Gastrocnemius medialis (tissue), 4 donors: ENCODE results near the gene FUS. TPM values are rescaled to one million over a fixed set of nuclear protein-coding genes. Genes with fewer than 3 reads are reported as not detected.

Experiments
- ATAC-seq, 2 donors: fragments of 150-250 bp; one replicate each; pipeline ENCODE4 v1.9.1; 2016
- DNase-seq, 2 donors: peaks; one replicate each; pipeline ENCODE4 v3.0.0-alpha.2; 2019
- H3K27ac ChIP-seq, 4 donors: fragments of 200-600 bp; sonication (generic); 1 replicate in 1 of 4; 2 replicates in 3 of 4; pipeline ENCODE4 v1.5.1; 2016 to 2018; ENCODE audit warnings: mild to moderate bottlenecking in 2 of 4, moderate library complexity in 1 of 4
- H3K27me3 ChIP-seq, 3 donors: fragments of 200-600 bp; sonication (generic) in 2 of 3; 1 replicate in 1 of 3; 2 replicates in 2 of 3; pipeline versions ENCODE4 v1.5.1 to v1.6.0; 2016 to 2019; ENCODE audit warnings: mild to moderate bottlenecking in 1 of 3, moderate library complexity in 1 of 3
- H3K36me3 ChIP-seq, 2 donors: fragments of 200-600 bp; sonication (generic) in 1 of 2; one replicate each; pipeline ENCODE4 v1.5.1; 2017 to 2018
- H3K4me1 ChIP-seq, 2 donors: fragments of 200-600 bp; sonication (generic) in 1 of 2; one replicate each; pipeline ENCODE4 v1.5.1; 2016 to 2017; ENCODE audit warnings: mild to moderate bottlenecking in 2 of 2
- H3K4me3 ChIP-seq, 4 donors: fragments of 200-600 bp; sonication (generic) in 3 of 4; 1 replicate in 1 of 4; 2 replicates in 3 of 4; pipeline ENCODE4 v1.5.1; 2016 to 2019; ENCODE audit warnings: mild to moderate bottlenecking in 2 of 4
- H3K9me3 ChIP-seq, 3 donors: fragments of 200-600 bp; sonication (generic) in 2 of 3; 1 replicate in 1 of 3; 2 replicates in 2 of 3; pipeline ENCODE4 v1.5.1; 2016 to 2019
- POLR2A ChIP-seq, 2 donors: fragments of 450-650 bp; IDR thresholded peaks; one replicate each; pipeline ENCODE4 v1.6.1; 2017; ENCODE audit warnings: antibody characterized with exemption in 2 of 2, mild to moderate bottlenecking in 2 of 2, moderate library complexity in 2 of 2
- in situ Hi-C, 4 donors: fragments of 200-750 bp; cut with MboI; loops; one replicate each; pipeline versions ENCODE4 v1.15.0 to v1.8.0; 2017; ENCODE audit warnings: low sequenced_read_pairs in 4 of 4
- intact Hi-C: fragments of 100-400 bp; cut with DNase I; formaldehyde crosslinking; loops from one replicate; pipeline ENCODE4 v1.15.1; 2023; ENCODE audit warnings: low total_unique reads
- total RNA-seq, 4 donors: library from RNA; depleted of rRNA; stranded (reverse); fragments of >200 nt; gene quantifications; one replicate each; pipeline versions ENCODE4 v1.1.0 to v1.2.3, GENCODE V29; 2016
- TF ChIP-seq, protein P1 (sequence below), 5 experiments: fragments of 450-650 bp in 3 of 5; fragments of 200-600 bp in 2 of 5; sonication (generic) in 2 of 5; IDR thresholded peaks in 4 of 5; conservative IDR thresholded peaks in 1 of 5; 1 replicate in 4 of 5; 2 replicates in 1 of 5; pipeline ENCODE4 v1.5.1; 2016 to 2019; ENCODE audit warnings: antibody characterized with exemption in 5 of 5, mild to moderate bottlenecking in 3 of 5, moderate library complexity in 3 of 5

The FUS gene
- total RNA-seq, 4 donors from 2014 or later, result 20.6 to 45.9 (median 35.1) TPM

DNA sequence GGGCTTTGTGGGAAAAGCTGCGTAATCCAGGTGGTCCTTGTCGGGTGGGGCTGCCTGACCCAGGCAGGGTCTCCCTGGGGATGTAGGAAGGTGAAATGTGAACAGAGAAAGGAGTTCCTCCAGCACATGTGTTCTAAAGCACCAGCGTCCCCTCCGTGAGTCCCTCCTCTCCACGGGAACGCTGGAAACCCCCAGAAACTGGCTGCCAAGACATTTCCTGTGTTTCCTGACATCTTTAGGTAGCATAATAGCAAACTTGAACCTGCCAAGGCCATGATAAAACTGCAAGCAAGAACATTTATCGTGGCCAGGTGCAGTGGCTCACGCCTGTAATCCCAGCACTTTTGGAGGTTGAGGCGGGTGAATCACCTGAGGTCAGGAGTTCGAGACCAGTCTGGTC lies 49.6 kb downstream of the FUS start:
- Histone ChIP-seq H3K27me3 (no peaks in the 10 kb centered on the region), H3K36me3 (no peaks in the 10 kb centered on the region), H3K27ac (no peak overlapping the region), H3K4me3 (no peak overlapping the region), H3K9me3 (no peaks in the 10 kb centered on the region), H3K4me1 (peaks cover 0 to 12% of the 10 kb centered on the region in 2 donors)
- no peak for ATAC-seq
- DNase-seq, result no peak
- in situ Hi-C loops (no loop called here), intact Hi-C loops (no loop called here)
- TF ChIP-seq, protein P1, sequence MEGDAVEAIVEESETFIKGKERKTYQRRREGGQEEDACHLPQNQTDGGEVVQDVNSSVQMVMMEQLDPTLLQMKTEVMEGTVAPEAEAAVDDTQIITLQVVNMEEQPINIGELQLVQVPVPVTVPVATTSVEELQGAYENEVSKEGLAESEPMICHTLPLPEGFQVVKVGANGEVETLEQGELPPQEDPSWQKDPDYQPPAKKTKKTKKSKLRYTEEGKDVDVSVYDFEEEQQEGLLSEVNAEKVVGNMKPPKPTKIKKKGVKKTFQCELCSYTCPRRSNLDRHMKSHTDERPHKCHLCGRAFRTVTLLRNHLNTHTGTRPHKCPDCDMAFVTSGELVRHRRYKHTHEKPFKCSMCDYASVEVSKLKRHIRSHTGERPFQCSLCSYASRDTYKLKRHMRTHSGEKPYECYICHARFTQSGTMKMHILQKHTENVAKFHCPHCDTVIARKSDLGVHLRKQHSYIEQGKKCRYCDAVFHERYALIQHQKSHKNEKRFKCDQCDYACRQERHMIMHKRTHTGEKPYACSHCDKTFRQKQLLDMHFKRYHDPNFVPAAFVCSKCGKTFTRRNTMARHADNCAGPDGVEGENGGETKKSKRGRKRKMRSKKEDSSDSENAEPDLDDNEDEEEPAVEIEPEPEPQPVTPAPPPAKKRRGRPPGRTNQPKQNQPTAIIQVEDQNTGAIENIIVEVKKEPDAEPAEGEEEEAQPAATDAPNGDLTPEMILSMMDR (IDR thresholded peaks at IDR 0.05 in 4 of 5, conservative IDR thresholded peaks at IDR 0.05 in 1 of 5), result no peak
- TF ChIP-seq POLR2A (IDR thresholded peaks at IDR 0.05), result no peak

DNA sequence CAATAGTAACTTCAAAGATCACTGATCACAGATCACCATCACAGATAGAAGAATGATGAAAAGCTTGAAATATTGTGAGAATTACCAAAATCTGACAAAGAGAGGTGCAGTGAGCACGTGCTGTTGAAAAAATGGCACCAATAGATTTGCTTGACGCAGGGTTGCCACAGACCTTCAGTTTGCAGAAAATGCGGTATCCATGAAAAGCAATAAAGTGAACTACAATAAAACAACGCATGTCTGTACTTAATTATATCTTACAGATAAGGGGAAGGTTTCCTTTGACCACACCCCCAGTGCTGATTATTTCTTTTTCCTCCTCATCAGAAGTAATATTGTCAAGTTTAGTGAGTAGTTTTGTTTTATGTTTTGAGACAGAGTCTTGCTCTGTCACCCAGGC lies 58.1 kb downstream of the FUS start:
- Histone ChIP-seq H3K27me3 (no peaks in the 10 kb centered on the region), H3K27ac (no peak overlapping the region), H3K4me1 (no peaks in the 10 kb centered on the region), H3K36me3 (no peaks in the 10 kb centered on the region), H3K4me3 (no peak overlapping the region), H3K9me3 (no peaks in the 10 kb centered on the region)
- no peak for TF ChIP-seq POLR2A (IDR thresholded peaks at IDR 0.05)
- TF ChIP-seq, protein P1 (IDR thresholded peaks at IDR 0.05 in 4 of 5, conservative IDR thresholded peaks at IDR 0.05 in 1 of 5), result no peak
- ATAC-seq (no peak), DNase-seq (no peak)
- intact Hi-C loops (no loop called here), in situ Hi-C loops (no loop called here)

Other genes starting within 250 kb of the FUS start
- 10 to 100 TPM; 10.3 to 15.6 (median 12.5) TPM for gene ORAI3, start 231.1 kb upstream of the FUS start, total RNA-seq
- gene SETD1A, start 222.4 kb upstream of the FUS start, total RNA-seq, result 10 to 100 TPM in 2 of 4 donors, 1 to 10 TPM in 2; 3.8 to 15.4 (median 9.8) TPM
- gene HSD3B7, start 194.9 kb upstream of the FUS start, total RNA-seq, result 1 to 10 TPM; 1.5 to 6.8 (median 5.4) TPM
- gene STX1B, start 169.5 kb upstream of the FUS start, total RNA-seq, result under 1 TPM in 2 of 4 donors, not detected in 2; 0.13 to 0.36 TPM
- 10 to 100 TPM; 14.9 to 24.3 (median 21.4) TPM for gene STX4, start 146.6 kb upstream of the FUS start, total RNA-seq
- gene ZNF668, start 105.9 kb upstream of the FUS start, total RNA-seq, result 10 to 100 TPM in 2 of 4 donors, 1 to 10 TPM in 2; 6.6 to 16.0 (median 11.0) TPM
- gene ZNF646, start 105.7 kb upstream of the FUS start, total RNA-seq, result 10 to 100 TPM; 11.7 to 33.2 (median 21.5) TPM
- under 1 TPM; 0.07 to 0.75 (median 0.21) TPM for gene PRSS53, start 91.2 kb upstream of the FUS start, total RNA-seq
- 10 to 100 TPM; 20.1 to 35.9 (median 32.9) TPM for gene VKORC1, start 85.3 kb upstream of the FUS start, total RNA-seq
- gene BCKDK, start 71.8 kb upstream of the FUS start, total RNA-seq, result 10 to 100 TPM; 24.7 to 68.9 (median 50.9) TPM
- gene KAT8, start 62.5 kb upstream of the FUS start, total RNA-seq, result 100 to 1,000 TPM in 1 of 4 donors, 10 to 100 TPM in 3; 44.3 to 102 (median 54.3) TPM
- 1 to 10 TPM in 1 of 4 donors, under 1 TPM in 1, not detected in 2; 0.24 to 1.2 TPM for gene PRSS8, start 44.4 kb upstream of the FUS start, total RNA-seq
- gene PRSS36, start 30.1 kb upstream of the FUS start, total RNA-seq, result 1 to 10 TPM in 3 of 4 donors, not detected in 1; 1.0 to 8.1 (median 3.7) TPM
- 10 to 100 TPM in 1 of 4 donors, 1 to 10 TPM in 3; 1.3 to 16.4 (median 3.7) TPM for gene PYCARD, start 22.6 kb downstream of the FUS start, total RNA-seq
- 100 to 1,000 TPM in 2 of 4 donors, 10 to 100 TPM in 2; 76.7 to 101 (median 97.4) TPM for gene TRIM72, start 34.0 kb downstream of the FUS start, total RNA-seq
- not detected for gene PYDC1, start 37.0 kb downstream of the FUS start, total RNA-seq
- 1 to 10 TPM in 3 of 4 donors, under 1 TPM in 1; 0.68 to 3.9 (median 3.0) TPM for gene ITGAM, start 79.8 kb downstream of the FUS start, total RNA-seq
- under 1 TPM; 0.22 to 0.91 (median 0.56) TPM for gene ITGAX, start 175.0 kb downstream of the FUS start, total RNA-seq
- not detected for gene ITGAD, start 213.2 kb downstream of the FUS start, total RNA-seq
- 1,000 to 10,000 TPM in 1 of 4 donors, 100 to 1,000 TPM in 3; 597 to 1,192 (median 930) TPM for gene COX6A2, start 248.2 kb downstream of the FUS start, total RNA-seq